Neural cell (in vitro differentiated cells): Measurements from ENCODE around the gene CYP21A2. TPM values are rescaled to one million over a fixed set of nuclear protein-coding genes. Genes with fewer than 3 reads are reported as not detected.
"Not testable (repeated sequence)": the region's sequence is repeated elsewhere in the genome, so short reads cannot be mapped to it uniquely, and the experiment has no call there.

Source experiments
- H2AFZ ChIP-seq: fragments of 200-600, 300-800 bp; sonication (generic), shearing (Covaris generic); 2 replicates; pipeline ENCODE4 v1.6.0; 2014; ENCODE audit warnings: low read depth, mild to moderate bottlenecking, antibody characterized with exemption, low read length, moderate library complexity
- H3F3A ChIP-seq: fragments of 200-600 bp; shearing (Covaris generic); 2 replicates; pipeline ENCODE4 v1.6.1; 2016; ENCODE audit warnings: mild to moderate bottlenecking, moderate library complexity, mixed read lengths, antibody characterized with exemption, low read length; ENCODE audit not compliant: insufficient read depth, poor library complexity, severe bottlenecking
- H3K27ac ChIP-seq: fragments of 200-600, 300-800 bp; sonication (generic), shearing (Covaris generic); 2 replicates; pipeline ENCODE4 v1.5.1; 2014; ENCODE audit warnings: mild to moderate bottlenecking, low read length, moderate library complexity
- H3K27me3 ChIP-seq: fragments of 300-800, 200-600 bp; sonication (generic), shearing (Covaris generic); 2 replicates; pipeline ENCODE4 v1.6.0; 2014; ENCODE audit warnings: mild to moderate bottlenecking, low read depth, low read length, moderate library complexity; ENCODE audit not compliant: insufficient read depth
- H3K36me3 ChIP-seq: fragments of 300-800, 200-600 bp; sonication (generic), shearing (Covaris generic); 2 replicates; pipeline ENCODE4 v1.5.1; 2014; ENCODE audit warnings: mild to moderate bottlenecking, antibody characterized with exemption, low read length, moderate library complexity; ENCODE audit not compliant: insufficient read depth
- H3K4me2 ChIP-seq: fragments of 300-800, 200-600 bp; sonication (generic), shearing (Covaris generic); 2 replicates; pipeline ENCODE4 v1.6.0; 2014; ENCODE audit warnings: mild to moderate bottlenecking, low read length
- H3K4me3 ChIP-seq: fragments of 300-800, 200-600 bp; sonication (generic), shearing (Covaris generic); 2 replicates; pipeline ENCODE4 v1.5.1; 2014; ENCODE audit warnings: mild to moderate bottlenecking, low read length, moderate library complexity
- H3K79me2 ChIP-seq: fragments of 200-600 bp; shearing (Covaris generic); replicated peaks from 2 replicates; pipeline ENCODE4 v1.6.0; 2014; ENCODE audit warnings: mild to moderate bottlenecking, low read length, moderate library complexity; ENCODE audit not compliant: insufficient read depth
- H3K9ac ChIP-seq: fragments of 300-800, 200-600 bp; sonication (generic), shearing (Covaris generic); 2 replicates; pipeline ENCODE4 v1.6.1; 2016; ENCODE audit warnings: mild to moderate bottlenecking, low read length, mixed read lengths
- H3K9me2 ChIP-seq: fragments of 200-600 bp; shearing (Covaris generic); 2 replicates; pipeline ENCODE4 v1.6.1; 2016; ENCODE audit warnings: mild to moderate bottlenecking, low read length, mixed read lengths; ENCODE audit not compliant: insufficient read depth
- H3K9me3 ChIP-seq: fragments of 200-600, 300-800 bp; sonication (generic), shearing (Covaris generic); 2 replicates; pipeline ENCODE4 v1.6.1; 2016; ENCODE audit warnings: mild to moderate bottlenecking, mixed run types, low read length, moderate library complexity, mixed read lengths
- H4K20me1 ChIP-seq: fragments of 200-600 bp; shearing (Covaris generic); 2 replicates; pipeline ENCODE4 v1.6.1; 2016; ENCODE audit warnings: mild to moderate bottlenecking, mixed run types; ENCODE audit not compliant: insufficient read depth
- polyA plus RNA-seq: library from polyadenylated mRNA; depleted of rRNA; stranded (reverse); fragments of >200 nt; gene quantifications from 2 replicates; pipeline ENCODE4 v1.2.3, GENCODE V29; 2014

The CYP21A2 gene
- polyA plus RNA-seq, 1 donor from 2014 or later: 1.9 TPM

- not testable (repeated sequence) for H4K20me1 ChIP-seq, H3F3A ChIP-seq, H3K27me3 ChIP-seq, H3K27ac ChIP-seq, H3K9me3 ChIP-seq, H3K9ac ChIP-seq, H3K9me2 ChIP-seq, H3K36me3 ChIP-seq, H3K79me2 ChIP-seq, H2AFZ ChIP-seq, H3K4me3 ChIP-seq, H3K4me2 ChIP-seq
Observed at GRCh38 chr6:32004864-32005537, 33.2 kb upstream of the CYP21A2 start.

GRCh38 chr6:32005538-32005880 lies 32.7 kb upstream of the CYP21A2 start:
- not testable (repeated sequence) for H3K27ac ChIP-seq, H3K9me2 ChIP-seq, H3K27me3 ChIP-seq, H3K79me2 ChIP-seq, H2AFZ ChIP-seq, H3K36me3 ChIP-seq, H3F3A ChIP-seq, H3K4me3 ChIP-seq, H3K4me2 ChIP-seq, H3K9me3 ChIP-seq, H3K9ac ChIP-seq, H4K20me1 ChIP-seq

- not testable (repeated sequence) for H4K20me1 ChIP-seq, H3K4me3 ChIP-seq, H3F3A ChIP-seq, H3K9me3 ChIP-seq, H3K27me3 ChIP-seq, H3K27ac ChIP-seq, H3K9ac ChIP-seq, H3K4me2 ChIP-seq, H3K79me2 ChIP-seq, H2AFZ ChIP-seq, H3K36me3 ChIP-seq, H3K9me2 ChIP-seq
Observed at GRCh38 chr6:32005991-32006529, 32.2 kb upstream of the CYP21A2 start.

- H3K79me2 ChIP-seq, H3K27me3 ChIP-seq, H3K9ac ChIP-seq, H3K9me2 ChIP-seq, H3K4me2 ChIP-seq, H2AFZ ChIP-seq, H3K9me3 ChIP-seq, H3K27ac ChIP-seq, H3K4me3 ChIP-seq, H3K36me3 ChIP-seq, H4K20me1 ChIP-seq, H3F3A ChIP-seq: not testable (repeated sequence)
Observed at GRCh38 chr6:32007086-32007485, 31.1 kb upstream of the CYP21A2 start.

GRCh38 chr6:32008037-32008436 lies 30.2 kb upstream of the CYP21A2 start:
- not testable (repeated sequence) for H3K9me2 ChIP-seq, H3K27me3 ChIP-seq, H3F3A ChIP-seq, H3K27ac ChIP-seq, H3K4me2 ChIP-seq, H3K9me3 ChIP-seq, H4K20me1 ChIP-seq, H3K4me3 ChIP-seq, H2AFZ ChIP-seq, H3K9ac ChIP-seq, H3K36me3 ChIP-seq, H3K79me2 ChIP-seq

- H3K27me3 ChIP-seq: not testable (repeated sequence)
Observed at GRCh38 chr6:32008616-32009015, 29.6 kb upstream of the CYP21A2 start.

GRCh38 chr6:32009537-32009936 lies 28.7 kb upstream of the CYP21A2 start:
- not testable (repeated sequence) for H3K9me3 ChIP-seq, H3F3A ChIP-seq

More at GRCh38 chr6:32008616-32009015, 29.6 kb upstream of the CYP21A2 start:
- not testable (repeated sequence) for H4K20me1 ChIP-seq, H3F3A ChIP-seq, H3K4me2 ChIP-seq, H3K9me3 ChIP-seq, H3K9ac ChIP-seq, H3K79me2 ChIP-seq, H3K4me3 ChIP-seq, H3K36me3 ChIP-seq, H3K27ac ChIP-seq, H3K9me2 ChIP-seq, H2AFZ ChIP-seq

GRCh38 chr6:32010856-32011530 lies 27.2 kb upstream of the CYP21A2 start:
- H3K27ac ChIP-seq, H2AFZ ChIP-seq, H3K4me2 ChIP-seq, H4K20me1 ChIP-seq, H3K36me3 ChIP-seq, H3K79me2 ChIP-seq, H3K4me3 ChIP-seq, H3K27me3 ChIP-seq, H3K9me2 ChIP-seq, H3K9me3 ChIP-seq, H3K9ac ChIP-seq, H3F3A ChIP-seq: not testable (repeated sequence)

More at GRCh38 chr6:32009537-32009936, 28.7 kb upstream of the CYP21A2 start:
- not testable (repeated sequence) for H3K36me3 ChIP-seq, H3K9ac ChIP-seq, H3K9me2 ChIP-seq, H4K20me1 ChIP-seq, H3K4me3 ChIP-seq, H3K27me3 ChIP-seq, H3K4me2 ChIP-seq, H3K27ac ChIP-seq, H2AFZ ChIP-seq, H3K79me2 ChIP-seq
